GM23338 (cell line): ENCODE data around the gene CDHR3. TPM values are rescaled to one million over a fixed set of nuclear protein-coding genes. Genes with fewer than 3 reads are reported as not detected.

ENCODE experiments used
- ATAC-seq: fragments of 200-7000 bp; cut with Tn5 transposase; 3 replicates; pipeline ENCODE4 v1.9.1; 2020
- DNase-seq: peaks from one replicate; pipeline ENCODE4 v3.0.0-alpha.2; 2015; ENCODE audit warnings: low spot score
- H2AFZ ChIP-seq: fragments of 200-600 bp; sonication (generic); 2 replicates; pipeline ENCODE4 v1.8.0; 2016; ENCODE audit warnings: antibody characterized with exemption, mild to moderate bottlenecking, moderate library complexity
- H3F3A ChIP-seq: fragments of 200-600 bp; sonication (generic); replicated peaks from 2 replicates; pipeline ENCODE4 v1.8.0; 2017; ENCODE audit warnings: antibody characterized with exemption, mixed run types, low read depth
- H3K27ac ChIP-seq: fragments of 200-600 bp; sonication (generic); 2 replicates; pipeline ENCODE4 v1.6.1; 2016; ENCODE audit warnings: low read depth
- H3K27me3 ChIP-seq: fragments of 200-600 bp; sonication (generic); 2 replicates; pipeline ENCODE4 v1.8.0; 2016; ENCODE audit warnings: mild to moderate bottlenecking, mixed run types, moderate library complexity; ENCODE audit not compliant: insufficient read depth
- H3K36me3 ChIP-seq: fragments of 200-600 bp; sonication (generic); 2 replicates; pipeline ENCODE4 v1.8.0; 2016; ENCODE audit warnings: mild to moderate bottlenecking; ENCODE audit not compliant: insufficient read depth
- H3K4me1 ChIP-seq: fragments of 200-600 bp; sonication (generic); 2 replicates; pipeline ENCODE4 v1.8.0; 2016; ENCODE audit warnings: mild to moderate bottlenecking, moderate library complexity; ENCODE audit not compliant: insufficient read depth
- H3K4me2 ChIP-seq: fragments of 200-600 bp; sonication (generic); 2 replicates; pipeline ENCODE4 v1.7.1; 2017; ENCODE audit warnings: mixed run types
- H3K4me3 ChIP-seq: fragments of 200-600 bp; sonication (generic); 2 replicates; pipeline ENCODE4 v1.6.1; 2016; ENCODE audit warnings: mixed run types
- H3K79me2 ChIP-seq: fragments of 200-600 bp; sonication (generic); replicated peaks from 2 replicates; pipeline ENCODE4 v1.8.0; 2017; ENCODE audit warnings: mild to moderate bottlenecking; ENCODE audit not compliant: insufficient read depth
- H3K9me2 ChIP-seq: fragments of 200-600 bp; sonication (generic); 2 replicates; pipeline ENCODE4 v1.8.0; 2017; ENCODE audit not compliant: insufficient read depth
- H4K20me1 ChIP-seq: fragments of 200-600 bp; sonication (generic); replicated peaks from 2 replicates; pipeline ENCODE4 v1.8.0; 2017; ENCODE audit warnings: mild to moderate bottlenecking; ENCODE audit not compliant: insufficient read depth
- H3K27ac Mint-ChIP-seq: 2 replicates; pipeline ENCODE4 v1.8.0; 2020; ENCODE audit warnings: inconsistent platforms, mild to moderate bottlenecking, moderate library complexity, mixed read lengths
- H3K27me3 Mint-ChIP-seq: 3 replicates; pipeline ENCODE4 v1.8.0; 2022; ENCODE audit warnings: low read depth, mild to moderate bottlenecking, moderate library complexity, mixed read lengths, inconsistent platforms; ENCODE audit not compliant: insufficient read depth, poor library complexity
- H3K36me3 Mint-ChIP-seq: 3 replicates; pipeline ENCODE4 v1.8.0; 2021; ENCODE audit warnings: low read depth, mild to moderate bottlenecking, inconsistent platforms, moderate library complexity, mixed read lengths
- H3K4me1 Mint-ChIP-seq: 3 replicates; pipeline ENCODE4 v1.8.0; 2020; ENCODE audit warnings: mild to moderate bottlenecking, inconsistent platforms, mixed read lengths
- H3K4me3 Mint-ChIP-seq: 3 replicates; pipeline ENCODE4 v1.8.0; 2021; ENCODE audit warnings: moderate library complexity, mild to moderate bottlenecking, inconsistent platforms, mixed read lengths
- H3K9me3 Mint-ChIP-seq: 3 replicates; pipeline ENCODE4 v1.8.0; 2020; ENCODE audit warnings: moderate library complexity, mild to moderate bottlenecking, inconsistent platforms, mixed read lengths
- CREB1 ChIP-seq: fragments of 250-450 bp; sonication (Bioruptor Pico); IDR thresholded peaks from 2 replicates; pipeline ENCODE4 v1.5.0; 2020; ENCODE audit warnings: low read depth, mild to moderate bottlenecking, moderate library complexity
- CTCF ChIP-seq, 2 experiments: fragments of 200-600 bp in 1 of 2; sonication (generic) in 1 of 2; conservative IDR thresholded peaks; 2 replicates each; pipeline versions ENCODE4 v1.5.1 to v1.6.1; 2016 to 2017; ENCODE audit warnings: antibody characterized with exemption in 2 of 2, low read depth in 2 of 2, mild to moderate bottlenecking in 2 of 2, moderate library complexity in 1 of 2
- EZH2 ChIP-seq: fragments of 200-600 bp; sonication (generic); IDR thresholded peaks from one replicate; pipeline ENCODE4 v1.8.0; 2017; ENCODE audit warnings: antibody characterized with exemption, mild to moderate bottlenecking, low read depth; ENCODE audit not compliant: unreplicated experiment
- JUNB ChIP-seq: IDR thresholded peaks from one replicate; pipeline ENCODE4 v1.6.1; 2016; ENCODE audit warnings: antibody characterized with exemption; ENCODE audit not compliant: unreplicated experiment
- POLR2AphosphoS5 ChIP-seq: IDR thresholded peaks from 2 replicates; pipeline ENCODE4 v1.6.1; 2016; ENCODE audit warnings: antibody characterized with exemption, low read depth
- STAT1 ChIP-seq: IDR thresholded peaks from one replicate; pipeline ENCODE4 v1.6.1; 2016; ENCODE audit warnings: antibody characterized with exemption; ENCODE audit not compliant: unreplicated experiment
- ZNF114 ChIP-seq: fragments of 250-450 bp; sonication (Bioruptor Pico); IDR thresholded peaks from 2 replicates; pipeline ENCODE4 v1.5.0; 2020; ENCODE audit warnings: mild to moderate bottlenecking, moderate library complexity
- ZNF331 ChIP-seq: fragments of 250-450 bp; sonication (Bioruptor Pico); IDR thresholded peaks from 2 replicates; pipeline ENCODE4 v1.5.0; 2020; ENCODE audit warnings: low read depth, mild to moderate bottlenecking, moderate library complexity
- ZNF462 ChIP-seq: fragments of 250-450 bp; sonication (Bioruptor Pico); IDR thresholded peaks from 2 replicates; pipeline ENCODE4 v1.5.0; 2020; ENCODE audit warnings: mild to moderate bottlenecking, moderate library complexity
- polyA plus RNA-seq: library from polyadenylated mRNA; unstranded; fragments of >200 nt; fragmentation: Nextera tagmentation; extraction: Ambion mirVana; gene quantifications from 2 replicates; pipeline ENCODE4 v1.2.1, GENCODE V29; 2016
- total RNA-seq: library from RNA; depleted of rRNA; stranded (reverse); fragments of >200 nt; shearing (Covaris generic); gene quantifications from 2 replicates; pipeline ENCODE4 v1.2.3, GENCODE V29; 2014

The CDHR3 gene
- total and polyA plus RNA-seq, 2 experiments from 2014 or later = 5.1 to 12.2 TPM

DNA sequence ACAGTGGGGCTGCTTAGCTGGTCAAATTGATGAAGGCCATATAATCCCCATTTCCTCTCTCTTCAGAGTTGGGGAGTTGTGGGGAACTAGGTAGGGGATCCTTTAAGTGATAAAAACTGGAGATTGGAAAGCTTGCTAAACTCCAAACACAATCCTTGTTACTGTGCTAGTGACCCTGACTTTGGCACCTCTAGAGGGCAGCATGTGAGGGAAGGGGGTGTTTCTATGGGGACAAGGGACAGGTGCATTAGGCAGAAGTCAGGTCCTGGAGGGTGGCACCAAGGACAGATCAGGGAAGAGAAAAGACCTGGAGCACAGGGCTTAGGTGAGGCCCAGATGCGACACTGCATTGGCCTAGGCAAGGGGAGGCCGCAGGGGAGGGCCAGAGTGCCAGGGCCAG lies 66.9 kb downstream of the CDHR3 start:
- no peak overlapping the region for H3K27ac Mint-ChIP-seq
- DNase-seq (peak; percentile 54), ATAC-seq (peak; percentile 65)
- Histone ChIP-seq H4K20me1 (no peaks in the 10 kb centered on the region), H3K4me3 (no peak overlapping the region), H3K27me3 (no peaks in the 10 kb centered on the region), H3K9me2 (no peaks in the 10 kb centered on the region), H3K4me2 (no peak overlapping the region), H2AFZ (no peak overlapping the region), H3K36me3 (no peaks in the 10 kb centered on the region), H3F3A (no peaks in the 10 kb centered on the region), H3K27ac (no peak overlapping the region), H3K4me1 (peaks cover 33% of the 10 kb centered on the region), H3K79me2 (no peaks in the 10 kb centered on the region)
- TF ChIP-seq ZNF462 (CRISPR knock-in tag) (no peak), POLR2AphosphoS5 (no peak), CREB1 (CRISPR knock-in tag) (no peak), JUNB (no peak), CTCF (conservative IDR thresholded peaks at IDR 0.05; ENCODE audit: low read depth in 2 of 2) (peak; percentile 54 to 73), EZH2 (no peak), ZNF331 (CRISPR knock-in tag) (no peak), STAT1 (no peak), ZNF114 (CRISPR knock-in tag) (no peak)
- H3K4me1 Mint-ChIP-seq = peaks cover 39% of the 10 kb centered on the region
- no peak overlapping the region for H3K4me3 Mint-ChIP-seq
- H3K27me3 Mint-ChIP-seq = peaks cover 9% of the 10 kb centered on the region
- H3K9me3 Mint-ChIP-seq = no peaks in the 10 kb centered on the region
- H3K36me3 Mint-ChIP-seq = no peaks in the 10 kb centered on the region
